Mammary epithelial cell (primary cell): ENCODE data around the gene TCF3.

ENCODE experiments used
- CTCF ChIP-seq, 2 donors: IDR thresholded peaks in 1 of 2; conservative IDR thresholded peaks in 1 of 2; 2 replicates each; pipeline ENCODE4 v1.5.1; 2011 to 2012; ENCODE audit warnings: inconsistent platforms in 2 of 2, low read length in 2 of 2, mild to moderate bottlenecking in 2 of 2, control low read depth in 1 of 2, low read depth in 1 of 2; ENCODE audit not compliant: insufficient read depth in 1 of 2; ENCODE audit errors: extremely low read depth in 1 of 2
- EZH2 ChIP-seq: IDR thresholded peaks from 2 replicates; pipeline ENCODE4 v1.6.1; 2012; ENCODE audit warnings: low read length, inconsistent platforms, borderline replicate concordance

GRCh38 chr19:1673645-1674292 lies 21.4 kb upstream of the TCF3 start:
- TF ChIP-seq CTCF (conservative IDR thresholded peaks at IDR 0.05 in 1 of 2, IDR thresholded peaks at IDR 0.05 in 1 of 2; ENCODE audit: extremely low read depth in 1 of 2, insufficient read depth in 1 of 2, low read depth in 1 of 2, low read length in 2 of 2) (no peak), EZH2 (no peak)
